GM21381 (cell line): ENCODE data around the gene ATP10A.

Experiments used
- ATAC-seq: cut with Tn5 transposase; IDR thresholded peaks from one replicate; pipeline ENCODE4 v1.9.1; 2021; ENCODE audit warnings: mild to moderate bottlenecking, moderate library complexity; ENCODE audit not compliant: unreplicated experiment

ATP10A gene

DNA sequence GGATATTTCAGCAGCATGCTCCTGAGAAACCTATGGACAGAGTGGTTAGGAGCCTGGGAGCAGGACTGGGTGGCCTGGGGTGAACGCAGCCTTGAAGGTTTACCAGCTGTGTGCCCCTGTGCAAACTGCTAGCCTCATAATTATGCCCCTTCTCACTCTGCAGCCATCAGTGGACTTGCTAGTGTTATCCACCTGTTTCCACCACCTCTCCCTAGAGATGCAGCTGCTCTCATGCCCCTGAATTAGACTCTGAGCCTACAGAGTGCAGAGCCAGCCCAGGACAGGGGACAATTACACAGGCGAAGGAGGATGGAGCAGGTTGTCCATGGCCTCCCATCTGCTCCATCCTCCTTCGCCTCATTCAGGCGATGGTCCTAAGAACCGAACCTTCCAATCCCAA, 175.9 kb downstream of the ATP10A start:
- no peak for ATAC-seq

DNA sequence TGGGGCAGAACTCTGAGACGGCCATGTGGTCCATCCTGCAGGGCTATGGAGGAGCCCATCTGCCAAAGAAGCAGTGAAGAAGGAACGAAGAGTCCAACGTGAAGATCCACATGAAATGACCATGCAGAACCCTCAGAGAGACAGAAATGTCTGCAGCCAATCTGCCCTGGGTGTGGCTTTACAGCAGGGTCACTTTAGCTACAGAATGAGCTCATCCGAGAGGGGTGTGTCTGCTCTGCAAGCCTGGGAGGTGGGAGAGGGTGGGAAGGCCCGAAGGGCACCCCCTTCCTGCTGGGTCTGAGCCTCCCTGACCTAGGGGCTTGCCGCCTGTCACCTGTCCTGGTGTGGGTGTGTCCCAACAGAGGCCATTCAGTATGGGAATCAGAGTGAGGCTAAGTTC, 176.3 kb downstream of the ATP10A start:
- ATAC-seq: no peak

DNA sequence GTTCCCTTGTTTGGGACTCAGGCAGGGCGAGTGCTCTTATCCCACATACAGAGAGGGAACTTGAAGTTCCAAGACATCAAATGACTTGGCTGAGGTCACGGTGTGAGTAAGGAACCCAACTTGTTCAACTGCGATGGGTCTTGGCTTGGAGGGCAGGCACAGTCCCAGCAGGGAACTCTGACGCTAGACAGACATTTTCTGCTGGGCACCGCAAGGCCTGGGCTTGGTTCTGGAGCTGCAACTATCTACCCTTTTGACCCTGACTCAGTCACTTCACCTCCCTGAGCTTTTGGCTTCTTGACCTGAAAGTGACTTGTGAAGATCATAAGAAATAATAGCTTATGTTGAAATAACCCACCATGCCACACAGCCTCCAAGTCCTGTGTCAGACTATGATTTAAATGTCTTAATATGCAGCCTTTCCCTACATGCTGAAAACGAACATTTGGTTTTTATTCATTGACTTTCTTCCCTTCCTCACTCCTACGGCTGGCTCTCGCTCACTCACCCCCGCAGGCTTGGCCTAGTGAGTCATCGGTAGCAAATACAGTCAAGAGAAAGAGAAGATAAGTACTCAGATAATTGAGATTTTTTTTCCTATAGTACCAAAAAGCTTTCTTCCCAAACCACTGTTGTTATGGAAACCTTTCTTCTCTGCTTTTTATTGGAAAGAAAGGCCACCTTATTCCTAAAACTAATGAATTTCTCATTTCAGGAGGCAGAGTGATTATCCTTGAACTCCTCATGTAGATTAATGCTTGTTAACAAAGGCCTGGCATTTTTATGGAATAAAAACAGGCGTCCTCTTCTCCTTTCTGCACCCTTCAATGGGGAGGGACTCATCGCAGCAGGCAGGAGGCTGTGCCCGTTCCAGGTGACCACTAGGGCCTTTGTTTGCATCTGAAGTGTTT, 178.4 kb downstream of the ATP10A start:
- ATAC-seq: no peak

GRCh38 chr15:25683911-25684310, 179.2 kb downstream of the ATP10A start:
- ATAC-seq: no peak

DNA sequence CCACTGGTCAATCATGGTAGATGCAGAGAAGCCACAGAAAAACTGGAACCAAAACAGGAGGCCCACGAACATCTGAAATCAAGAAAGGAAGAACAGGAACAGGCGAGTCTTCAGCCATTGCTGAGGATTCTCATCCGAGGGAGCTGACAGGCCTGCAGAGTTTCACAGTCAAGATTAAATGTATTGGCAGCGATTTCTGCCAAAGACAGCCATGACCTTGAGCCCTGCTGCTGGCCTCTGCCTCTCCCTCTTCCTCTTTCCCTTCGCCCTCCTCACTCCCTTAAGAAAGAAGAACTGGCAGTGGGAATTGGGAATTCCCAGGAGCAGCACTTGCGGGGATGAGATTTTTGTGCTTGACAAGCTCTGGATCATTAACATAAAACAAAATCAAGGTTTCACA, 179.7 kb downstream of the ATP10A start:
- ATAC-seq: no peak

GRCh38 chr15:25682340-25682739, 180.8 kb downstream of the ATP10A start:
- no peak for ATAC-seq

GRCh38 chr15:25680686-25681025, 182.5 kb downstream of the ATP10A start:
- ATAC-seq: no peak

DNA sequence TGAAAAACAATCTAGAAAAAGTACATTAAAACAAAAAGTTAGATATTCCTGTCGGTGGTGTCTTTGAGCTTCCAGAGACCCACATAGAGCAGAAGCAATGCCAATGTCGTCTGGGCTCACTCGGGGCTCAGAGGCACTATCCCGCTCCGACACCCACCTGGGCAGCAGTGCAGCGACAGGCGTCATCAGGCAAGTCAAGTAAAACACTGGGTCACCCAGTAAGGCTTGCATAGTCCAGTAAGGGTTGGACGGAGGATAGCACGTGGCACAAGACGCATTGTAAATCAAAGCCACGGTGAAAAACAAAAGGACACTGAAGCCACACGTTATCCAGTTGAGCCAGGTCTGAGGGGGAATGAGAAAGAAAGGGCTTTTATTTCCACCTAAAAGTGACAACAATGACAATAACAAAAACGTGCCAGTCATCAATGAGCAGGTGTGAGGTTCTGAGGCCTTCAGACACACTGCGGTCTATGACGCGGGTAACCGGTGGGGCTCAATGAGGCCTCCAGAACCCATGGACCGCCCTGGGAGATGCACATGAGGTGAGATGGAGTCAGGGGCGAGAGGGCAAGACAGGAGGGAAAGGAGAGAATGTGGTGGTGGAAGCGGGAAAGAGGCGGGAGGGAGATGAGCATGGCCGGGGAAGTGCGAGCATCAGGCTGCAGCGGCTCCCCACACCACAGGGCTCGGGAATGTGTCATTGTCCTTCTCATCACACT, 183.0 kb downstream of the ATP10A start:
- no peak for ATAC-seq

DNA sequence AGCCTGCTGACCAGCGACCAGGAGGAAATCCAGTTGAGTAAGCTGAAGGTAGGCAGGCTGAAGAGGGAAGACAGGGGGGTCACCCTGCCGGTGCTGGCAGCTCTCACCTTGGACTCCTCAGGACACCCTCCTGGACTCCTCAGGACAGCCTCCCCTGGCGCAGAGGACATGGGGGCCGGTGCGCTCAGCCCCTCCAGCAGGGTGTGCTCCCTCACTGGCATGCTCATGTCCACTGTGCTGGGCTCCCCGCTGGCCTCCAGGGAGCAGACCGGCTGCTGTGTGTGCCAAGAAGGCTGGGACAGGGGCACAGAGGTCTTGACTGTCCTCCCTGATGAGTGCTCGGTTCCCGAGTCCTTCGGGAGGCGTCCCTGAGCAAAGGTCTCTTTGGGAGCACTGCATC, 183.6 kb downstream of the ATP10A start:
- no peak for ATAC-seq

- ATAC-seq: no peak
Observed at GRCh38 chr15:25678500-25678855, 184.6 kb downstream of the ATP10A start.

DNA sequence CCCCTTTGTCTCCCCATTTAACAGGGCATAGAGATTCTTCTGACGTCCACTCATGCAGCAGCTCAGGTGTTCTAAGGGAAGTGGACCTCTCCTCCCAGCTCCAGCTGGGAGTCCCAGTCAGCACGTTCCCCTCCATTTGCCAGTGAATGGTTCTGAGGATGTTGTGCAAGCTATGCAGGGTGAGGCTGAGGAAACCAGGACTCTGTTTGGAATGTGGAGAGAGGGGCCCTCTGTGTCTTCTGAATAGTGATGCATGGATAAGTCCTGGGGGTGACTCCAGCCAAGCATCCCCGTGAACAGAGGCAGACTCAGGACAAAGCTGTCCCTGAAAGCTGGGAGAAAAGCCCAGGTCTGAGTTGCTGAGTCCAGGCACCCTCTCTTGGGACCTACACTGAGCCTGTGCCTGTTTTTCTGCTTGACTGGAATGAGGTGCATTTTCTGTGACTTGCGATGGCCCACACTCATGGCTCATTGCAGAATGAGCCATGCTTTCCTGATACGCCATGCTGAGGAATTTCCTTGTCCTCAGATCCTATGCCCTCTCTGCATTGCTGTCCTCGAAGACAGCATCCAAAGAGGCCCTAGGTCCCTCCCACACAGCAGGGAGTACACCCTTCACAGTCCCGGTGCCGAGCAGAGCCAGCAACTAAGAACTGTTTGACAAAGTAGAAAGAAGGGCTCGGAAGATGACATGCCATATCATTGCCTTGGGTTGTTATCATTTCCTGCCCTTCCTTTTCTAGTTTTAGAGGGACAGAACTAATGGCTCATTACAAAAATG, 185.2 kb downstream of the ATP10A start:
- no peak for ATAC-seq

GRCh38 chr15:25676070-25676469, 187.1 kb downstream of the ATP10A start:
- no peak for ATAC-seq

DNA sequence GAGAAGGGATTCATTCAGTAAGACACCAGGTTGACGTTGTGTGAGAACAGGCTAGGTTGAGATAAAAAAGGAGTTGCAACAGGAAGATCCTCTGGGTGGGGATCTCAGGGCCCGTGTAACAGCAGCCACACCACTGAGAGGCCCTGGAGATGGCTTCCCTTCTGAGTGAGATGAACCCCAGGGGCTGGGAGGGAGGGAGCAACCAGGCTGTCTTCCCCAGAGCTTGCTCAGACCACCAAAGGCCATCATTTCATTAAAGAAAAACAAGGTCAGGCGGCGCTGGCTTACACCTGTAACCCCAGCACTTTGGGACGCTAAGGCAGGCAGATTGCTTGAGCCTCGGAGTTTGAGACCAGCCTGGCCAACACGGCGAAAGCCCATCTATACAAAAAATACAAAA, 187.7 kb downstream of the ATP10A start:
- ATAC-seq: no peak

GRCh38 chr15:25674913-25675312, 188.2 kb downstream of the ATP10A start:
- ATAC-seq: no peak

- no peak for ATAC-seq
Observed at GRCh38 chr15:25673972-25674371, 189.2 kb downstream of the ATP10A start.

- ATAC-seq: no peak
Observed at GRCh38 chr15:25673351-25673750, 189.8 kb downstream of the ATP10A start.

GRCh38 chr15:25671132-25671531, 192.0 kb downstream of the ATP10A start:
- ATAC-seq: no peak

GRCh38 chr15:25670621-25671020, 192.5 kb downstream of the ATP10A start:
- no peak for ATAC-seq

- no peak for ATAC-seq
Observed at GRCh38 chr15:25670025-25670554, 193.0 kb downstream of the ATP10A start.

DNA sequence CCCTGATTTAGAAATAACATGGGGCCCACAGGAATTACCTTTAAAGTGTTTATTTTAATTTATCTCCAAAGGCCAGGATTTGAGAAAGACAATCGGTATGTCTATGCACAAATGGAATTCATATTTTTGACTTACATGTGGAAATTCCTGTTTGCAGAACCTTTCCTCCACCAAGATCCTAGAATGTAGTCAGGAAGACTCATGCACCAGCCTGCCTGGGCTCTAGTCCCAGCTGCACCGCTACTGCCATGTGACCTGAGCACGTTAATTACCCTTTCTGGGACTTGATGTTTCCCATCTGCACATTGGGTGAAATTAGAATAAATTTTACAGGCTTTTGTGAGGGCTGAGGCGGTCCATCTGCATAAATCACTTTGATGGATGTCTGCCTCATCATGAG, 194.2 kb downstream of the ATP10A start:
- ATAC-seq: no peak

- ATAC-seq: no peak
Observed at GRCh38 chr15:25668236-25668795, 194.8 kb downstream of the ATP10A start.
